HFFc6 (cell line): ENCODE data around the gene DCLK2. TPM values are rescaled to one million over a fixed set of nuclear protein-coding genes. Genes with fewer than 3 reads are reported as not detected.

Source experiments
- DNase-seq: peaks from one replicate; pipeline ENCODE4 v3.0.0-alpha.2; 2018
- H3K27ac Mint-ChIP-seq: 2 replicates; pipeline ENCODE4 v1.8.0; 2020; ENCODE audit warnings: mild to moderate bottlenecking, mixed read lengths
- H3K27me3 Mint-ChIP-seq: 2 replicates; pipeline ENCODE4 v1.8.0; 2021; ENCODE audit warnings: mild to moderate bottlenecking, moderate library complexity, mixed read lengths; ENCODE audit not compliant: insufficient read depth
- H3K36me3 Mint-ChIP-seq: 2 replicates; pipeline ENCODE4 v1.8.0; 2021; ENCODE audit warnings: low read depth, mixed read lengths
- H3K4me1 Mint-ChIP-seq: 2 replicates; pipeline ENCODE4 v1.8.0; 2020; ENCODE audit warnings: low read depth, mixed read lengths
- H3K4me3 Mint-ChIP-seq: 2 replicates; pipeline ENCODE4 v1.8.0; 2020; ENCODE audit warnings: mild to moderate bottlenecking, moderate library complexity, mixed read lengths
- H3K9me3 Mint-ChIP-seq: 2 replicates; pipeline ENCODE4 v1.8.0; 2020; ENCODE audit warnings: mild to moderate bottlenecking, mixed read lengths
- total RNA-seq, 6 experiments: library from RNA; stranded (reverse); fragmentation: NEBNext Ultra II Directional; extraction: Animal tissue kit (Norgen Biotek cat#: 25700); gene quantifications; 2 replicates in 1 of 6; 3 replicates in 5 of 6; pipeline ENCODE4 v1.2.3, GENCODE V29; 2021
- TF ChIP-seq, protein P1 (sequence below): fragments of 200-600 bp; sonication (generic); IDR thresholded peaks from 2 replicates; pipeline ENCODE4 v1.5.0; 2021; ENCODE audit warnings: antibody characterized with exemption, mild to moderate bottlenecking

Gene DCLK2
- total RNA-seq, 6 experiments from 2014 or later, result 36.7 to 53.7 (median 38.4) TPM

DNA sequence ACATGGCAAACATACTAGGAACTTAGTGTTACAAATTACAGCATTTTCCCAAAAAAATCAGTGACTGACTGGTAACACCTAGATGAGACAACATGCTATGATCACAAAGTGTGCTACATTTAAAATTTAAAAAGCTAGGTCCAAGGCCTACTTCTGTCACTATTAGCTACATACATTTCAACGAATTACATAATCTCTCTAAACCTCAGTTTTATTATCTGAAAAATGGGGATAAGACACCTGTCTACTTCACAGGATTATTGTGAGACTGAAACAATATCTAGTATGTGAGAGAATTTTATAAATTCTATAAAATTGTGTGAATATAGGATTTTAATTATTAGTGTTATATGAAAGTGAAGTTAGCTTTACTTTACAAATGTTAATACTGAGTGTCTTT lies 228.5 kb downstream of the DCLK2 start:
- Mint-ChIP-seq H3K4me1 (peaks cover 86% of the 10 kb centered on the region), H3K27me3 (no peaks in the 10 kb centered on the region), H3K36me3 (peaks cover 6% of the 10 kb centered on the region), H3K4me3 (no peak overlapping the region; the same call in 1 of the 2 replicates), H3K27ac (no peak overlapping the region; the same call in 1 of the 2 replicates), H3K9me3 (no peaks in the 10 kb centered on the region)
- TF ChIP-seq, protein P1, sequence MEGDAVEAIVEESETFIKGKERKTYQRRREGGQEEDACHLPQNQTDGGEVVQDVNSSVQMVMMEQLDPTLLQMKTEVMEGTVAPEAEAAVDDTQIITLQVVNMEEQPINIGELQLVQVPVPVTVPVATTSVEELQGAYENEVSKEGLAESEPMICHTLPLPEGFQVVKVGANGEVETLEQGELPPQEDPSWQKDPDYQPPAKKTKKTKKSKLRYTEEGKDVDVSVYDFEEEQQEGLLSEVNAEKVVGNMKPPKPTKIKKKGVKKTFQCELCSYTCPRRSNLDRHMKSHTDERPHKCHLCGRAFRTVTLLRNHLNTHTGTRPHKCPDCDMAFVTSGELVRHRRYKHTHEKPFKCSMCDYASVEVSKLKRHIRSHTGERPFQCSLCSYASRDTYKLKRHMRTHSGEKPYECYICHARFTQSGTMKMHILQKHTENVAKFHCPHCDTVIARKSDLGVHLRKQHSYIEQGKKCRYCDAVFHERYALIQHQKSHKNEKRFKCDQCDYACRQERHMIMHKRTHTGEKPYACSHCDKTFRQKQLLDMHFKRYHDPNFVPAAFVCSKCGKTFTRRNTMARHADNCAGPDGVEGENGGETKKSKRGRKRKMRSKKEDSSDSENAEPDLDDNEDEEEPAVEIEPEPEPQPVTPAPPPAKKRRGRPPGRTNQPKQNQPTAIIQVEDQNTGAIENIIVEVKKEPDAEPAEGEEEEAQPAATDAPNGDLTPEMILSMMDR, result no peak
- DNase-seq, result no peak
